GM06990 (cell line): ENCODE measurements around the gene SATB2.
A peak's percentile ranks its signal among the peaks of the same experiment; 100 is the strongest.

ENCODE experiments used
- DNase-seq: peaks from one replicate; pipeline ENCODE4 v3.0.0-alpha.2; 2011; ENCODE audit not compliant: insufficient read length; ENCODE audit errors: extremely low read depth
- H3K27me3 ChIP-seq: replicated peaks from 2 replicates; pipeline ENCODE4 v1.6.0; 2011; ENCODE audit warnings: low read length; ENCODE audit not compliant: control insufficient read depth, insufficient read depth
- H3K36me3 ChIP-seq: 2 replicates; pipeline ENCODE4 v1.5.1; 2011; ENCODE audit warnings: low read length; ENCODE audit not compliant: control insufficient read depth, insufficient read depth
- H3K4me3 ChIP-seq: replicated peaks from 2 replicates; pipeline ENCODE4 v1.5.1; 2011; ENCODE audit warnings: low read depth, mild to moderate bottlenecking, control low read depth, low read length
- TF ChIP-seq, protein P1 (sequence below): IDR thresholded peaks from 2 replicates; pipeline ENCODE4 v1.5.1; 2011; ENCODE audit warnings: low read length, control low read depth, mild to moderate bottlenecking, inconsistent platforms; ENCODE audit not compliant: insufficient read depth, poor library complexity, severe bottlenecking

SATB2 gene

DNA sequence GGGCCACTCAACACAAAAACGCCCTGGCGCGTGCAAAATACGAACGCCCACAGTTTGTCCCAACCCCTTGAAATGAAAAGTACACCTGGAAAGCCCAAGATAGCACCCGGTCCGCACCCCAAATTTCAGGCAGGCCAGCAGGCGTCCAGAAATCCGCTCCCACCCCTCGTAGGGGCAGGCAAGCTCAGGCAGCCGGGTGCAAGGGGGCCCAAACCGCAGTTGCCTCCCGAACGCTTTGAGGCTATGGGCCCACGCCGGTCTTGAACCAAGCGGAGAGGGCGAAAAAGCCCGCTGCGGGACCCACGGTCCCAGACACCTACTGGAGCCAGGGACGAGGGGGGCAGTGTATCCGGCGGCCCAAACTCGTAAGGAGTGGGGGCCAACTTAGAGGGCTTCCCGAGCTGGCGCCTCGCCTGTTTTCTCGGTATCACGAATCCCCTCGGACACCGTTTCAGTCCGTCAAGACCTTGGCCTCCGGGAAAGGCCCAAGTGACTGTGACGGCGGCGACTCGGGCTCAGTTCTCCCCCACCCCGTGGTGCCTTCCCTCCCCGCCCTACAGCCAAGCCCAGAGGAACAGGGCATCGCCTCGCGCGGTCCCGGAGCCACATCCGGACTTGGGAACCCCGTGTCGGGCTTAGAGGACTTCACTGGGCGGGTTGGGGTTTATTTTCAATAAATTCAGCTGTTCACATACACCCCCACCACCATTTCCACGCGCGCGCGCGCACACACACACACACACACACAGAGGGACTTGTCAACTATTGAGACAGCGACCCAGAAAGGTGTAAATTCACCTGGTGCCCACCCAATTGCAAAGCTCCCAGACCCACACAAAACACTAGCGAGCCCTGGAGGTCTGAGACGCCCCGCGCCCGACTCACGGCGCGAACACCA is 6.2 kb upstream of the SATB2 start:
- Histone ChIP-seq H3K27me3 (peaks cover 4% of the 10 kb centered on the region), H3K4me3 (no peak overlapping the region)
- TF ChIP-seq, protein P1, sequence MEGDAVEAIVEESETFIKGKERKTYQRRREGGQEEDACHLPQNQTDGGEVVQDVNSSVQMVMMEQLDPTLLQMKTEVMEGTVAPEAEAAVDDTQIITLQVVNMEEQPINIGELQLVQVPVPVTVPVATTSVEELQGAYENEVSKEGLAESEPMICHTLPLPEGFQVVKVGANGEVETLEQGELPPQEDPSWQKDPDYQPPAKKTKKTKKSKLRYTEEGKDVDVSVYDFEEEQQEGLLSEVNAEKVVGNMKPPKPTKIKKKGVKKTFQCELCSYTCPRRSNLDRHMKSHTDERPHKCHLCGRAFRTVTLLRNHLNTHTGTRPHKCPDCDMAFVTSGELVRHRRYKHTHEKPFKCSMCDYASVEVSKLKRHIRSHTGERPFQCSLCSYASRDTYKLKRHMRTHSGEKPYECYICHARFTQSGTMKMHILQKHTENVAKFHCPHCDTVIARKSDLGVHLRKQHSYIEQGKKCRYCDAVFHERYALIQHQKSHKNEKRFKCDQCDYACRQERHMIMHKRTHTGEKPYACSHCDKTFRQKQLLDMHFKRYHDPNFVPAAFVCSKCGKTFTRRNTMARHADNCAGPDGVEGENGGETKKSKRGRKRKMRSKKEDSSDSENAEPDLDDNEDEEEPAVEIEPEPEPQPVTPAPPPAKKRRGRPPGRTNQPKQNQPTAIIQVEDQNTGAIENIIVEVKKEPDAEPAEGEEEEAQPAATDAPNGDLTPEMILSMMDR: no peak

DNA sequence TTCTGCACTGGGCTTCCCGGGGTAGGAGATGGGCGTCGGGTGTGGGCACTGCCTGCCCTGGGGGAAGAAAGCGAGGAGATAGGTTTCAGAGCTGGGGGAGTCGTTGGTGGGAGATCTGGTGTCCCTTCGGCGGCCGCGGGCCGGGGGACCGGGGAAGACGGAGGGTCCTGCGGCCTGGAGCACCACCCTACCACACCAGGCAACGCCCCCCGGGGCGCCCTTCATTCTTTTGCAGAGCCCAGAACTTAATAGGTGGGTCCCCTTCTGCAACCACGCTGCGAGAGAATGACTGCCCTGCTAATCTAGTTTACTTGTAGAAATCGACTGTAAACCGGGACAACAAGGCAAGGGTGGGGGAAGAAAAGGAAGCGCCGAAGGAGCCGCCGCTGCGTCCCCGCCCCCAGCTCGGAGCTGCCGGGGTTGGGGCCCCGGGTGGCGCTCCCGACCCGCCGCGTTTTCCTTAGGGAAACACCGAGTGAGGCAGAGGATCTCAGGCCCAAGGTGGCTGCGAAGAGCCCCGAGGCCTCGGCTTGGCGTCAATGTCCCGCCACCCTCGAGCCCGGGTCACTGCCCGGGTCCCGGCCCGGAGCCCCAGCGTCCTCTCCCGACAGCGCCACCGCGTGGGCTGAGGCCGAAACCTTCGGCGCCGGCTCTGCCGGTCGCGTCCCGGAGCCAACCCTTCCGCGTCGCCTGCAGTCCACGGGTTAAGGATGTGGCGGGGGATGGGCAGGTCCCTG is 5.4 kb upstream of the SATB2 start:
- Histone ChIP-seq H3K4me3 (peak overlapping the region; percentile 8; the same call in 1 of the 2 replicates), H3K27me3 (peaks cover 4% of the 10 kb centered on the region), H3K36me3 (no peaks in the 10 kb centered on the region)
- TF ChIP-seq, protein P1: peak; percentile 57
- no peak for DNase-seq

More for the DNA sequence above, 6.2 kb upstream of the SATB2 start:
- H3K36me3 ChIP-seq: no peaks in the 10 kb centered on the region
- no peak for DNase-seq

GRCh38 chr2:199462347-199462955 is 4.7 kb upstream of the SATB2 start:
- TF ChIP-seq, protein P1: no peak
- H3K4me3 ChIP-seq: no peak overlapping the region
- no peaks in the 10 kb centered on the region for H3K36me3 ChIP-seq
- peaks cover 2% of the 10 kb centered on the region for H3K27me3 ChIP-seq
- no peak for DNase-seq

- Histone ChIP-seq H3K4me3 (no peak overlapping the region), H3K27me3 (peaks cover 2% of the 10 kb centered on the region), H3K36me3 (no peaks in the 10 kb centered on the region)
- TF ChIP-seq, protein P1: no peak
- DNase-seq: no peak
These were observed 4.1 kb upstream of the SATB2 start for GRCh38 chr2:199461711-199462346.

- TF ChIP-seq, protein P1: no peak
- no peak for DNase-seq
- no peaks in the 10 kb centered on the region; the same call in 1 of the 2 replicates for H3K27me3 ChIP-seq
- no peak overlapping the region for H3K4me3 ChIP-seq
- no peaks in the 10 kb centered on the region for H3K36me3 ChIP-seq
These were observed 3.3 kb upstream of the SATB2 start for GRCh38 chr2:199460846-199461710.
